Cerebellar nuclear complex (tissue), 1 donor: ENCODE results near the gene MYOC.
A peak's percentile ranks its signal among the peaks of the same experiment; 100 is the strongest.
"Not testable (repeated sequence)": the region's sequence is repeated elsewhere in the genome, so short reads cannot be mapped to it uniquely, and the experiment has no call there.

Source experiments
- DNase-seq, 2 experiments: peaks; one replicate each; lab custom pipeline; 2025; lab: John Stamatoyannopoulos, UW

Gene MYOC

GRCh38 chr1:171652234-171652822 is at the start of gene MYOC:
TSS of gene MYOC (minus strand) at chr1:171652688. CDS start at chr1:171652611, 77 bp downstream.
- no peak for DNase-seq

- no peak for DNase-seq
Measured at GRCh38 chr1:171699531-171699930, 47.0 kb upstream of the MYOC start.

- DNase-seq: not testable (repeated sequence)
Measured at GRCh38 chr1:171695772-171696171, 43.3 kb upstream of the MYOC start.

GRCh38 chr1:171693541-171693940 is 41.1 kb upstream of the MYOC start:
- DNase-seq: not testable (repeated sequence)

GRCh38 chr1:171683870-171684269 is 31.4 kb upstream of the MYOC start:
- no peak for DNase-seq

- DNase-seq: no peak
Measured at GRCh38 chr1:171680339-171680738, 27.9 kb upstream of the MYOC start.

- no peak for DNase-seq
Measured at GRCh38 chr1:171676823-171677222, 24.3 kb upstream of the MYOC start.

GRCh38 chr1:171674431-171675405 is 22.2 kb upstream of the MYOC start:
- no peak for DNase-seq

GRCh38 chr1:171670739-171671138 is 18.3 kb upstream of the MYOC start:
- no peak for DNase-seq

- DNase-seq: no peak
Measured at GRCh38 chr1:171668372-171668771, 15.9 kb upstream of the MYOC start.

- peak in 1 of 2 experiments; percentile 37 for DNase-seq
Measured at GRCh38 chr1:171666114-171666769, 13.8 kb upstream of the MYOC start.

- DNase-seq: no peak
Measured at GRCh38 chr1:171664976-171665375, 12.5 kb upstream of the MYOC start.

- DNase-seq: no peak
Measured at GRCh38 chr1:171663854-171664575, 11.5 kb upstream of the MYOC start.

GRCh38 chr1:171663036-171663853 is 10.8 kb upstream of the MYOC start:
- no peak for DNase-seq

- DNase-seq: no peak
Measured at GRCh38 chr1:171661076-171661650, 8.7 kb upstream of the MYOC start.

- not testable (repeated sequence) for DNase-seq
Measured at GRCh38 chr1:171656206-171656605, 3.7 kb upstream of the MYOC start.

- no peak for DNase-seq
Measured at GRCh38 chr1:171655746-171656116, 3.2 kb upstream of the MYOC start.

- DNase-seq: no peak
Measured at GRCh38 chr1:171654942-171655745, 2.7 kb upstream of the MYOC start.

- no peak for DNase-seq
Measured at GRCh38 chr1:171654201-171654941, 1.9 kb upstream of the MYOC start.
